Mesenchymal stem cell (in vitro differentiated cells and primary cell): ENCODE measurements around the gene KCNQ4.

Experiments used
- DNase-seq: peaks from one replicate; pipeline ENCODE4 v3.0.0-alpha.2; 2013
- H2AFZ ChIP-seq: one replicate; pipeline ENCODE4 v1.6.1; 2013; ENCODE audit warnings: low read depth, mild to moderate bottlenecking, control low read depth, inconsistent platforms, low read length, moderate library complexity
- H2AK5ac ChIP-seq: 2 replicates; pipeline ENCODE4 v1.6.1; 2013; ENCODE audit warnings: low read length, moderate library complexity, mild to moderate bottlenecking, inconsistent platforms; ENCODE audit not compliant: severe bottlenecking
- H2BK120ac ChIP-seq: one replicate; pipeline ENCODE4 v1.6.1; 2013; ENCODE audit warnings: low read depth, mild to moderate bottlenecking, inconsistent platforms, low read length, moderate library complexity
- H2BK12ac ChIP-seq, 2 experiments: one replicate each; pipeline ENCODE4 v1.6.1; 2013; ENCODE audit warnings: inconsistent platforms in 2 of 2, low read length in 2 of 2, mild to moderate bottlenecking in 2 of 2, moderate library complexity in 2 of 2, control low read depth in 1 of 2
- H2BK15ac ChIP-seq: one replicate; pipeline ENCODE4 v1.6.1; 2013; ENCODE audit warnings: mild to moderate bottlenecking, low read depth, inconsistent platforms; ENCODE audit not compliant: poor library complexity, severe bottlenecking
- H2BK5ac ChIP-seq: 2 replicates; pipeline ENCODE4 v1.6.1; 2013; ENCODE audit warnings: low read depth, mild to moderate bottlenecking, low read length, control low read depth, inconsistent platforms; ENCODE audit not compliant: poor library complexity, severe bottlenecking
- H3K14ac ChIP-seq, 2 experiments: one replicate each; pipeline ENCODE4 v1.6.1; 2013; ENCODE audit warnings: inconsistent platforms in 2 of 2, low read length in 2 of 2, control low read depth in 1 of 2, mild to moderate bottlenecking in 1 of 2, moderate library complexity in 1 of 2
- H3K18ac ChIP-seq, 2 experiments: one replicate each; pipeline ENCODE4 v1.6.1; 2013; ENCODE audit warnings: inconsistent platforms in 2 of 2, low read length in 2 of 2, control low read depth in 1 of 2, low read depth in 1 of 2, mild to moderate bottlenecking in 1 of 2
- H3K23ac ChIP-seq, 2 experiments: one replicate each; pipeline ENCODE4 v1.6.1; 2013; ENCODE audit warnings: inconsistent platforms in 2 of 2, low read length in 2 of 2, mild to moderate bottlenecking in 2 of 2, moderate library complexity in 2 of 2, control low read depth in 1 of 2
- H3K27ac ChIP-seq: 2 replicates; pipeline ENCODE4 v1.5.1; 2013; ENCODE audit warnings: mild to moderate bottlenecking, moderate library complexity, low read length, control low read depth, inconsistent platforms; ENCODE audit not compliant: poor library complexity, severe bottlenecking
- H3K27me3 ChIP-seq, 2 experiments: 2 replicates each; pipeline versions ENCODE4 v1.6.1 to v1.7.0; 2013; ENCODE audit warnings: low read length in 2 of 2, mild to moderate bottlenecking in 2 of 2, moderate library complexity in 2 of 2, control low read depth in 1 of 2, inconsistent platforms in 1 of 2; ENCODE audit not compliant: control insufficient read depth in 1 of 2, insufficient read depth in 1 of 2
- H3K36me3 ChIP-seq, 2 experiments: 2 replicates each; pipeline versions ENCODE4 v1.6.1 to v1.7.0; 2013; ENCODE audit warnings: low read length in 2 of 2, control low read depth in 1 of 2, inconsistent platforms in 1 of 2, low read depth in 1 of 2, mild to moderate bottlenecking in 1 of 2; ENCODE audit not compliant: insufficient read depth in 2 of 2, control insufficient read depth in 1 of 2
- H3K4ac ChIP-seq, 2 experiments: one replicate each; pipeline ENCODE4 v1.6.1; 2013; ENCODE audit warnings: inconsistent platforms in 2 of 2, low read length in 2 of 2, mild to moderate bottlenecking in 2 of 2, moderate library complexity in 2 of 2, control low read depth in 1 of 2, low read depth in 1 of 2
- H3K4me1 ChIP-seq: 2 replicates; pipeline ENCODE4 v1.6.1; 2013; ENCODE audit warnings: low read depth, low read length, control low read depth; ENCODE audit not compliant: control insufficient read depth, insufficient read depth
- H3K4me2 ChIP-seq: 2 replicates; pipeline ENCODE4 v1.6.1; 2013; ENCODE audit warnings: low read length, mild to moderate bottlenecking, inconsistent platforms; ENCODE audit not compliant: poor library complexity, severe bottlenecking
- H3K4me3 ChIP-seq, 2 experiments: 2 replicates each; pipeline versions ENCODE4 v1.5.1 to v1.7.0; 2013; ENCODE audit warnings: low read length in 2 of 2, mild to moderate bottlenecking in 2 of 2, control low read depth in 1 of 2, low read depth in 1 of 2; ENCODE audit not compliant: insufficient read depth in 1 of 2
- H3K79me1 ChIP-seq: replicated peaks from 2 replicates; pipeline ENCODE4 v1.6.1; 2013; ENCODE audit warnings: mild to moderate bottlenecking, control low read depth, low read length, inconsistent platforms; ENCODE audit not compliant: poor library complexity, severe bottlenecking
- H3K9ac ChIP-seq: 2 replicates; pipeline ENCODE4 v1.7.0; 2013; ENCODE audit warnings: mild to moderate bottlenecking, low read length, moderate library complexity
- H3K9me3 ChIP-seq: 2 replicates; pipeline ENCODE4 v1.7.0; 2013; ENCODE audit warnings: mild to moderate bottlenecking, low read length; ENCODE audit not compliant: control insufficient read depth
- H4K8ac ChIP-seq: one replicate; pipeline ENCODE4 v1.6.1; 2013; ENCODE audit warnings: inconsistent platforms, mild to moderate bottlenecking, low read length, moderate library complexity
- H4K91ac ChIP-seq: one replicate; pipeline ENCODE4 v1.6.1; 2013; ENCODE audit warnings: mild to moderate bottlenecking, low read length, inconsistent platforms
- WGBS: methylation state at CpG from one replicate; pipeline ENCODE4 v1.1.7; 2013; ENCODE audit warnings: mixed read lengths; 5-methylcytosine and 5-hydroxymethylcytosine counted together

Gene KCNQ4

DNA sequence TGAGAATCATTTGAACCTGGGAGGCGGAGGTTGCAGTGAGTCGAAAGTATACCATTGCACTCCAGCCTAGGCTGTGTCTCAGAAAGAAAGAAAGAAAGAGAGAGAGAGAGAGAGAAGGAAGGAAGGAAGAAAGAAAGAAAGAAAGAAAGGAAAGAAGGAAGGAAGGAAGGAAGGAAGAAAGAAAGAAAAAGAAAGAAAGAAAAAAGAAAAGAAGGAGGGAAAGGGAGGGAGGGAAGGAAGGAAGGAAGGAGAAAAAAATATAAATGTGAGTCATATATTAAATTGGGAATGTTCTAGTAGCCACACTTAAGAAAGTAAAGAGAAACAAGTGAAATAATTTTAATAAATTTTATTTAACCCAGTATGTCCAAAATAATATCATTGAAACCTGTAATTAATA is 95.3 kb downstream of the KCNQ4 start:
- H3K27ac ChIP-seq, result no peak overlapping the region
- H3K4me3 ChIP-seq, result no peak overlapping the region
- peaks cover 0 to 2% of the 10 kb centered on the region in 2 experiments for H3K27me3 ChIP-seq
- no peak overlapping the region for H2BK15ac ChIP-seq
- no peak overlapping the region for H3K23ac ChIP-seq
- peak overlapping the region in 1 of 2 experiments; percentile 80 for H3K4ac ChIP-seq
- no peak overlapping the region for H4K8ac ChIP-seq
- H2AFZ ChIP-seq, result no peak overlapping the region
- H3K79me1 ChIP-seq, result no peaks in the 10 kb centered on the region
- H3K14ac ChIP-seq, result no peak overlapping the region
- no peak overlapping the region for H2BK5ac ChIP-seq
- H3K4me1 ChIP-seq, result peaks cover 24% of the 10 kb centered on the region
- no peak overlapping the region for H4K91ac ChIP-seq
- H2BK12ac ChIP-seq, result peak overlapping the region in 1 of 2 experiments; percentile 90
- H3K9ac ChIP-seq, result no peak overlapping the region
- DNase-seq, result no peak
- no peak overlapping the region for H2AK5ac ChIP-seq
- 97% methylated on average over 2 of the region's 2 CpGs for WGBS
- H2BK120ac ChIP-seq, result no peak overlapping the region
- H3K36me3 ChIP-seq, result no peaks in the 10 kb centered on the region
- no peak overlapping the region for H3K4me2 ChIP-seq
- peaks cover 7% of the 10 kb centered on the region for H3K9me3 ChIP-seq
- no peak overlapping the region for H3K18ac ChIP-seq

GRCh38 chr1:40879482-40880175 is 96.0 kb downstream of the KCNQ4 start:
- DNase-seq, result no peak
- H3K23ac ChIP-seq, result no peak overlapping the region
- 93% methylated on average over 11 of the region's 11 CpGs for WGBS
- peak overlapping the region; percentile 79 for H2AK5ac ChIP-seq
- H3K4me3 ChIP-seq, result no peak overlapping the region
- peaks cover 0 to 2% of the 10 kb centered on the region in 2 experiments for H3K27me3 ChIP-seq
- H3K9me3 ChIP-seq, result peaks cover 7% of the 10 kb centered on the region
- no peak overlapping the region for H3K14ac ChIP-seq
- H4K91ac ChIP-seq, result peak overlapping the region; percentile 41
- no peaks in the 10 kb centered on the region for H3K36me3 ChIP-seq
- H3K18ac ChIP-seq, result peak overlapping the region in 1 of 2 experiments; percentile 82
- H3K79me1 ChIP-seq, result no peaks in the 10 kb centered on the region
- H2BK120ac ChIP-seq, result no peak overlapping the region
- peak overlapping the region in 1 of 2 experiments; percentile 30 for H3K4ac ChIP-seq
- no peak overlapping the region for H3K27ac ChIP-seq
- H3K4me1 ChIP-seq, result peaks cover 30% of the 10 kb centered on the region
- H2BK12ac ChIP-seq, result peak overlapping the region in 1 of 2 experiments; percentile 90
- no peak overlapping the region for H3K4me2 ChIP-seq
- no peak overlapping the region for H3K9ac ChIP-seq
- H2BK15ac ChIP-seq, result no peak overlapping the region
- H2AFZ ChIP-seq, result peak overlapping the region; percentile 1
- peak overlapping the region; percentile 87 for H4K8ac ChIP-seq
- no peak overlapping the region for H2BK5ac ChIP-seq

DNA sequence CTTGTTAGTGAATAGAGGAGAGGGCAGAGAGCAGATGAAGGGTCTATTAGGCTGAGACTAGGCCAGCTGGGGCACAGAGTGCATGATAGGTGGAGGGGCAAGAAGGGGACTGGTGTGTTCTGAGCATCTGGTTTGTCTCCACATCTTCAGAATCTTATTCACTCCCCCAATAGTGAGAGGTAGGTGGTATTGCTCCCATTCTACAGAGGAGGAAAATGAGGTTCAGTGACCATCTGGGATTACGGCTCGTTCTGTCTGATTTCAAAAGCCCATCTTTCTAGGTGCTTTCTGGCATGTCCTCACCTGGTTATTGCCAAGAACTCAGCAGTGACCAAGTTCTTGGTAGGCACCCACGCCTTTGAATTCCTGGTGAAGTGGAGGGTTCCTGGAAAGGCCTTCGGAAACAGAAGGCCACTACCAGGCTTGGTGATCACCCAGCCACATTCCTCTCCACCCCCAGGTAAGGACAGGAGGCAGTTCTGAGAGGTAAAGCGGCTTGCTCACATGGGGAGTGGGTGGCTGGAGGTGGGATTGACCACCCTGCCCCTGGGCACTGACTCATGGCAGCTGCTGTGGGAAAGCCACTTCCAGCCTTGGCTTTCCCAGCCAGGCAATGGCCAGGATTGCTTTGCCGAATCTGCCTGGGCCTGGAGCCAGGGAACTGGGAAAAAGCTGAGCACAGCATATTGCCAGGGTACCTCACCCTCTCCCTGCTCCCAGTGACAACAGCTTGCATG is 97.4 kb downstream of the KCNQ4 start:
- Histone ChIP-seq H3K9ac (no peak overlapping the region), H2BK15ac (peak overlapping the region; percentile 15), H3K4me2 (no peak overlapping the region), H3K4me1 (peaks cover 29% of the 10 kb centered on the region), H2BK12ac (peak overlapping the region; percentile 7 to 51), H3K4me3 (no peak overlapping the region), H4K8ac (no peak overlapping the region), H3K9me3 (peaks cover 7% of the 10 kb centered on the region), H3K14ac (peak overlapping the region in 1 of 2 experiments; percentile 51), H2BK120ac (no peak overlapping the region), H3K27ac (no peak overlapping the region), H3K27me3 (peaks cover 0 to 5% of the 10 kb centered on the region in 2 experiments), H4K91ac (peak overlapping the region; percentile 15), H3K79me1 (no peaks in the 10 kb centered on the region), H3K23ac (no peak overlapping the region), H3K18ac (no peak overlapping the region), H3K36me3 (no peaks in the 10 kb centered on the region), H2AK5ac (peak overlapping the region; percentile 50), H2AFZ (no peak overlapping the region), H2BK5ac (no peak overlapping the region), H3K4ac (no peak overlapping the region)
- DNase-seq, result no peak
- 87% methylated on average over 5 of the region's 6 CpGs for whole genome bisulfite sequencing
